SHP77 (cell line): ENCODE measurements around the gene CST3.
"Not testable (repeated sequence)": the region's sequence is repeated elsewhere in the genome, so short reads cannot be mapped to it uniquely, and the experiment has no call there.

Experiments
- DNase-seq, 2 experiments: peaks; one replicate each; lab custom pipeline; 2025; lab: John Stamatoyannopoulos, UW

The CST3 gene

DNA sequence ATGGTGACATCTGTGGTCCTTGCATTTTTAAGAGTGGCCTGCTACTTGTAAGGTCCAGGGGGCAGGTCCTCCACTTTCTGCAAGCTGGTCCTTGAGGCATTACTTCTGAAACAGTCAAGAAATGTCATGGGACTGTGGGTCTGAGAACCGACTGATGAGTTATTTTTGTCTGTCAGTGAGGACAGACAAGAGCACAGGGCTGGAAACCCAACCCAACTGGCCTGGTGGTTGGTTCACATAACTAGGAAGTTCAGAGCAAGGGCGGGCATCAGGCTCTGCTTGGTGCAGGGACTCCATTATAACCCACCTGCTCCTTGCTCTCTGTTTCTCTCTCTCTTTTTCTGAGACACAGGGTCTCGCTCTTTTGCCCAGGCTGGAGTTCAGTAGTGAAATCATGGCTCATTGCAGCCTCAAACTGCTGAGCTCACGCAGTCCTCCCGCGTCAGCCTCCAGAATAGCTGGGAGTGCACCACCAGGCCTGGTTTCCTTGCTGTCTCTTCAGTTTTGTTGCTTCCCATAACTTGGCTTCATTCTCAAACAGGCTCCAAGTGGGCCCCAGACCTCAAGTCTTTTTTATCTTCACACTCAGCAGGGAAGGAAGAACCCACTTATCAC, 9.2 kb downstream of the CST3 start:
- no peak for DNase-seq

DNA sequence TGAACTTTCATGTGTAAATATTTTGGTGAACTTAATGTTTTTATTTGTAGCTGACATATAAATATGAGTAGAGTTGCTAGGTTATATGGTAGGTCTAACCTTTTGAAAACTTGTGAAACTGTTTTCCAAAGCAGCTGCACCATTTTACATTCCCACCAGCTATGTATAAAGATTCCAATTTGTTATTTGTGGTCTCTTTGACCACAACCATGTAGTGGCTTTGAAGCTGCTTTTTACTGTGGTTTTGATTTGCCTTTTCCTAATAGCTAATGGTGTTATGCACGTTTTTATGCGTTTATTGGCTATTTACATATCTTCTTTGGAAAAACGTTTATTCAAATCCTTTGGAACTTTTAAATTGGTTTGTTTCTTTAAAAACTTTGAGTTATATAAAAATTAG, 10.3 kb downstream of the CST3 start:
- no peak for DNase-seq

DNA sequence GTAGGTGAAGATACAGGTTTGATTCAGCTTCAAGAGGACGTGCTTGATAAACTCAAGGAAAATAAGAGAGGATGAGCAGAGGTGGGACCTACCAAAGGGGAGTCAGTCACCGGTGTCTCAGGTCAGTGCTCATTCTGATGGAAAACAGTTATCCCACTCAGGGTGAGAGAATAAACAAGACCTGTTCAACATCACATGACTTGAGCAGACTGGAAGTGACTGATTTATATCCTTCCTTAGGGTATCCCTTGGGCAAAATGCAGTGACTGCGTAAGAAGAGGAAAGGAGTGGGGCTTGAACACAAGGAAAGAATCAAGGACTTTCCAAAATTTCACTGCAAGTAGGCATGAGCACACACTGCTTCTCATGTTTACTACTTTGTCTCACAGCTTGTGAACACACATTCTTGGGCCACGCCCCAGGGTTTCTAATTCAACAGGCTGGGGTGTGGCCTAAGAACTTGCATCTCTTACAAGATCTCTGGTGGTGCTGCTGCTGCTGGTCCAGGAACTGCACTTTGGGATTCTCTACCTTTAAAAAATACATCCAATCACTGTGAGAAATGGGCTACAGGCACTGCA, 11.6 kb downstream of the CST3 start:
- DNase-seq = no peak

DNA sequence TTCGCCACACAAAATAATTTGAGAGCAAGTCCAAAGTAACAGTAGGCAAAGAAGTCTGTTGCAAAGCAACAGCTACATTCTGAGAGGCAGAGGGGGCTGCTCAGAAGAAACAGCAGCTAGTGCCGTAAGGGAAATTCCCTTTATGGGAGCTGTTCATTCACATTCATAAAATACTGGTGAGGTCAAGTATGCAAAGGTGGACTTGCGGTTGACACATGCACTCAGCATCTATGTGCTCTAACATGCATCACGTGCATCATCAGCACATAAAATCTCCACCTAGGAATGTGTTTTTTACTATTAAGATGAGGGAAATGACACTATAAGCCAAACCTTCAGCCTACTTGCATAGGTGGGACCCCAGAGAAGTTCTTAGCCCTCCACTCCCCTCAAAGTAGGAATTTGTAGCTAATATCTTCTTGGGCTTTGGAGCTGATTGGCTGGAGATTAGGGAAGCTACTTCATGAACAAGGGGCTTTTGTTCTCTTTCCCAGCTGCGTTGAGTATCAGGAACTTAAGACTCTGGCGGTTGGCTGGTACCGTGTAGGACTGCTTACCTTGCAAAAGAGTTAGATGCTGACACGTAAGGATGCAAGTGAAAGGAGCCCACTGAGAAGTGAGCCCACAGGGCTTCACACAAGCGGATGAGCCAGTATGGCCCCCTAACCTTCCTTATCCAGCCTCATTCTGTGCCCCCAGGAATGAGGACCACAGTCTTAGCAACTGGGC, 12.4 kb downstream of the CST3 start:
- no peak for DNase-seq

DNA sequence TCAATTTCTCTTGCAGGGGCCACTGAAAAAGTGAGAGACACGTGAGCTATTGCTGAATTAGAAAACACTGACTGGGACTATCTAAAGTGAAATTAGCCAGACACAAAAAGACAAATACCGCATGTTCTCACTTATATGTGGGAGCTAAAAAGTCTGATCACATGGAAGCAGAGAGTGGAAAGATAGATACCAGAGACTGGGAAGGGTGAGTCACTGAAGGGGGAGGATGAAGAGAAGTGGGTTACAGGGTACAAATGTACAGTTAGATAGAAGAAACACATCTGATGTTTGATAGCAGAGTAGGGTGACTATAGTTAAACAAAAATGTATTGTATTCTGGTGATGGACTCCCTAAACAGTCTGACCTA, 13.4 kb downstream of the CST3 start:
- DNase-seq = no peak

DNA sequence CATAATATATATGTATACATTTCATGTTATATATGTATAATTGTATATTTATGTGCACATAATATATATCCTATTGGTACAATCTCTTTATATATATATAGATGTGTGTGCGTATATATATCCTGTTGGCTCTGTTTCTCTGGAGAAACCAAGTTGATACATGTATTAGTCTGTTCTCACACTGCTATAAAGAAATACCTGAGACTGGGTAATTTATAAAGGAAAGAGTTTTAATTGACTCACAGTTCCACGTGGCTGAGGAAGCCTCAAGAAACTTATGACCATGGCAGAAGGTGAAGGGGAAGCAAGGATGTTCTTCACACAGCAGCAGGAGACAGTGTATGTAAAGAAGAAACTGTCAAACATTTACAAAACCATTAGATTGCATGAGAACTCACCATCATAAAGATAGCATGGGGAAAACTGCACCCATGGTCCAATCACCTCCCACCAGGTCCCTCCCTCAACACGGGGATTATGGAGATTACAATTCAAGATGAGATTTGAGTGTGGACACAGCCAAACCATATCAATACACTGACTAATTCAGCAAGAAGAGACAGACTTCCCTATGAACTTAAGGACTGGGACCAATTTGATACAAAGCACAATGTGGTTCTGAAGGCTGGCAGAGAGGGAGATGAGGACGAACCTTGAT, 14.0 kb downstream of the CST3 start:
- no peak for DNase-seq

DNA sequence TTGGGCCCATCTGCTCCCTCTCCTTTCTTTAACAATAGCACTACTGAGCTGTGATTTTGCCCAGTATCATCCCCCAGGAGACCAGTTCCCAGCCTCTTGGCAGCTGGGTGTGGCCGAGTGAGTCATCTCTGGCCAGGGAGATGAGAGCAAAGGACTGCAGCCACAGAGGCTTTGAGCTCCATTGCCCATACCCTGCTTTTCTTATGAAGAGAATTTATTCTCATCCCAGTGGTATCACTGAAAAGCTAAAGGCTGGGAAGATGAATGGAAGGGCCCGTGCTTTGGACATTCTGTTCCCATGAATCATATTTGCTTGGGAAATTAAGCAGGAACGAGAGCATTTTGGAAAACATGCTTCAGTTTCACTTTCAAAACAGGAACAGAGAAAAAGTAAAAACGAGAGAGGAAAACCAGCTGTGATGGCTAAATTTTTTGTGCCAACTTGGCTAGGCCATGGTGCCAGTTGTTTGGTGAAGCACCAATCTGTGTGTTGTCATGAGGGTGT, 14.9 kb downstream of the CST3 start:
- peak; percentile 22 to 54 for DNase-seq

DNA sequence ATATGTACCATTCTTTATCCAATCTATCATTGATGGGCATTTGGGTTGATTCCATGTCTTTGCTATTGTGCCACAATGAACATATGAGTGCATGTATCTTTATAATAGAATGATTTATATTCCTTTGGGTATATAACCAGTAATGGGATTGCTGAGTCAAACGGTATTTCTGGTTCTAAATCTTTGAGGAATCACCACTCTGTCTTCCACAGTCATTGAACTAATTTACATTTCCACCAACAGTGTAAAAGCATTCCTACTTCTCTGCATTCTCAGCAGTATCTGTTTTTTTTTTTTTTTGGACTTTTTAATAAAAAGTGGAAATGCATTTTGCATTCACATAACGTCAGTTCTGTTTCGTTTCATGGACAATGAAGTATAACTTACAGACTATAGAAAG, 15.4 kb downstream of the CST3 start:
- DNase-seq = not testable (repeated sequence)

DNA sequence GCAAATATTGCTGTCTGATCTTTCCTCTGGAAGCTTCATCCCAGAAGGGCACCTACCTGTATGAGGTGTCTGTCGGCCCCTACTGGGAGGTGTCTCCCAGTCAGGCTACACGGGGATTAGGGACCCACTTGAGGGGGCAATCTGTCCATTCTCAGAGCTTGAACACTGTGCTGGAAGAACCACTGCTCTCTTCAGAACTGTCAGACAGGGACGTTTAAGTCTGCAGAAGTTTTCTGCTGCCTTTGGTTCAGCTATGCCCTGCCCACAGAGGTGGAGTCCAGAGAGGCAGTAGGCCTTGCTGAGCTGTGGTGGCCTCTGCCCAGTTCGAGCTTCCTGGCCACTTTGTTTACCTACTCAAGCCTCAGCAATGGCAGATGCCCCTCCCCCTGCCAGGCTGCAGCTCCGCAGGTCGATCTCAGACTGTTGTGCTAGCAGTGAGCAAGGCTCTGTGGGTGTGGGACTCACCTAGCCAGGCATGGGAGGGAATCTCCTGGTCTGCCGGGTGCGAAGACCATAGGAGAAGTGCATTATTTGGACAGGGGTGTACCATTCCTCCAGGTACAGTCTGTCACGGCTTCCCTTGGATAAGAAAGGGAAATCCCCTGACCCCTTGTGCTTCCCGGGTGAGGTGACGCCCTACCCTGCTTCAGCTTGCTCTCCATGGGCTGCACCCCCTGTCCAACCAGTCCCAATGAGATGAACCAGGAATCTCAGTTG, 16.9 kb downstream of the CST3 start:
- DNase-seq = not testable (repeated sequence)

DNA sequence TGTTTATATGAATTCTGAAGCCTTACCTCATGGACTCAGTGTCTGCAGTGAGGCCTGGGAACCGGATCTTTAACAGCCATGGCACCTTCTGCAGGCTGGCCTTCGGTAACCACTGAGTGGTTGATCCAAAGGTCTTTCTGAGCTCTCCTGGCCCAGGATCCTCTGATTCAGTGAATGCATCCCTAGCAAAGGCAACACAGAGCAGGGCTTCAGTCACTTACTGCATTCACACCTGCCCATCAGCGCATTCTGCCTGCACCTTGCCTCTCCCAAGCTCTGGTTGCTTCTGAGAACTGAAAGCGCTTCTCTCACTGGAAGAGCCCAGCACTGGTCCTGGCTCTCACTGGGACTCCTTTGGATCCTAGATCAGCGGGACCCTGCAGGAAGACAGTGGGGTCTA, 23.6 kb downstream of the CST3 start:
- DNase-seq = no peak

DNA sequence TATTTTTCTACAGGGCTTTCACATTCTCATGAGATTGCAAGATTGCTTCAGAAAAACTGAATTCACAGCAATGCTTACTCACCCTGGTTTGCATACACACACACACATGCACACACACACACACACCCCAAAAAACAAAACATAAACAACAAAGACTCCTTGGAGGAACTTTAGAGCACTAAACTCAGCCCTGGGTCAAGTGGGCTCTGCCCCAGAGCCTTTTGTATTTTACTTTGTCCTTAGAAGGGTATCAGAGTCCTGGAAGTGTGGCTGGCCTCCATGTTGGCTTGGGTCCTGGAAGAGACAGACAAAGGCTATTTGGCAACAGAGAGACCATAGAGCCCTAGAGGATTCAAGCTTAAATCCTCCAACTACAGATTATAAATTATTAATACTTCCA, 24.1 kb downstream of the CST3 start:
- DNase-seq = no peak

DNA sequence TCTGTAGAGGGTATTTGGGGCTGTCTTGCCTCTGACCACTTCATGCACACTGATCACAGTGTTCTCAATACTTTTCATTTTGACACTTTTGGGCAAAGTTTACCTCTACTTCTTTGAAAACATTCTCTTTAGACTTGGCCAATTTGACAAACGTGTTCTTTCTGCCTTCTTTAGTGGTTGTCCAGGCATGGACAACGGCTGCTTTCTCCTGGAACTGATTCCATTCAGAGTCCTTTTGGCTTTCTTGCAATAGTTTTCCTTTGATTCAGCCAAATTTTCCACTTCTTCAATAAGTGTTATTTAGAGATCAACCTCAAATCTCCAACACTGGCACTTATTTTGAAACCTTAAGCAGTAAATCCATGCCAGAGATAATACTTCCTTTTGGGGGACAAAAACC, 25.4 kb downstream of the CST3 start:
- DNase-seq = no peak

DNA sequence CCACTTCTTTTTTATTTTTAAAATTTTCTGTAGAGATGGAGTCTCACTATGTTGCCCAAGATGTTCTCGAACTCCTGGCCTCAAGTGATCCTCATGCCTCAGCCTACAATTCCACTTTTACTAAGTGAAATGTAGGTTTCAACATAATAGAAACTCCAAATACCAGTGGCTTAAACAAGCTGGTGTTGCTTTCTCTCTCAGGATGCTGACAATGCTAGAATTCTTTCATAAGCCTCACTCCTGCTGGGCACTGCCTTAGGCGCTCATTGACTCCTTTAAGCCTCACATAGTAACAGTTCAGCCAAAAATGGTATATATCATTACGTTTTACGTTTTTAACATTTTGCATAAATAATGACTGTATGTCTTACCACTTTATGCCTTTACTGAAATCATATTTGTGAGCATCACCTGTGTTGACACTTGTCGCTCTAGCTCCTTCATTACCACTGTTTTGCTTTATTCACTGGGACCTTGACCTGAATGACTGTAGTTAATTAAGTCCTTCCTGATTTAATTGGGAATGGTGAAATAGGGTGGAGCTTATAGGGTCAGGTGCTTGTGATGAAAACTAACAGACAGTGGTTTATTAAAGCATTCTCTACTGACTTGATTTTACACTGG, 28.2 kb downstream of the CST3 start:
- DNase-seq = no peak

DNA sequence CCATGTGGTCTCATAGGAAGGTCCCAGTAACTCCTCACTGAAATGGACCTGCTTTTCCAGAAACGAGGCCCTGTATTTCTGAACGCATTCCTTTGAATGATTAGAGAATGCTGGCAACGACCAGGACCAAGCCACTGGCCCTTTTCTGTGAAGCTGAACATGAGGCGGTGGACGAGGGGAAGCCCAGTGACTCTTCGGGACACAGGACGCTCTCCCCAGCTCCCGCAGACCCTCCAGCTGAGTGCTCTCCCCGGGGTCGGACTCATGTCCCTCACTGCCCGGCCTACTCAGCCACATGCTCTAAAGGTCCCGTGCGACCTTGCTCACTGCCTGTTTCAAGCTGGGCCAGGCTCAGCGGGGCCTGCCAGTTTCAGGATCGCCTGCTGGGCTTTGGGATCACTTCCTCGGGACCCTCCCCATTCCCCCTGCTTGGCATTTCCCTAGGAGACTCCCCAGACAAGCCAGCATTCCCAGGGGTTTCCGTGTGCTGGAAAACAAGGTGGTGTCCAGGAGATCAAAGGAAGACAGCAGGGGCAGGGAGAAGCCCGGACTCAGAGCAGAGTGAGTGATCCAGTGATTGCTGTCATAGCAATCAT, 29.4 kb downstream of the CST3 start:
- no peak for DNase-seq

DNA sequence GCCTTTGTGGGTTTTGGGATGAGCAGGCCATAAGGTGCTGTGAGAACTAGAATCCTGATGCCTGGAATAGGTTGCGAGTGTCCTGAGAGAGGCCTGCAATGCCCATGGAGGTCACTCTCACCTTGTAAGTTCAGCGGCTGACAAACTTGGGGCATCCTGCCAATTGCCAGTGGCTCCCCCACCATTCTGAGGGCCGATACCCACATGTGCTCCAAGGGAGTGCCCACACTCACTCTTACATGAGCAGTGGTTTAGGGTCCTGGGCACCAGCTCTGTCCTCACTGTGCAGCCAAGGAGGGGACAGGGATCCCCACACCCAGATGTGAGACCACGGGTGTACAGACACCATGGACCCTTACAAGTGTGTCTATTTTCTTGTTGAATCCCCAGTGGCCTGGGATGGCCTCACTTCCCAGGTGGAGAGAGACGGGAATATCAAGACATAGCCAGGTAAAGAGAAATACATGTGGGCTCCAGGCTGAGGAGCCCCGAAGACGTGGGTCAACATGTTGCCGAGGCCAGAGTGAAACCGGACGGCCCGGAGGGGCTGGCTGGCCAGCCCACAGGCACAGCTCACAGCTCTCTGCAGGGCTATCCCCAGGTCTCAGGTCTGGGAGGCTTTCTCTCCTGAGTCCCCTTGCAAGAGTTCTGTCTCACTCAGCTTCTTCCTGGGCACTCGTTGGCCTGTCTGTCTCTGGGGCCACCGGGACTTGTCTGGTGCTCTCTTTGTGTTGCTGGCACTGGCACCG, 30.1 kb downstream of the CST3 start:
- no peak for DNase-seq

DNA sequence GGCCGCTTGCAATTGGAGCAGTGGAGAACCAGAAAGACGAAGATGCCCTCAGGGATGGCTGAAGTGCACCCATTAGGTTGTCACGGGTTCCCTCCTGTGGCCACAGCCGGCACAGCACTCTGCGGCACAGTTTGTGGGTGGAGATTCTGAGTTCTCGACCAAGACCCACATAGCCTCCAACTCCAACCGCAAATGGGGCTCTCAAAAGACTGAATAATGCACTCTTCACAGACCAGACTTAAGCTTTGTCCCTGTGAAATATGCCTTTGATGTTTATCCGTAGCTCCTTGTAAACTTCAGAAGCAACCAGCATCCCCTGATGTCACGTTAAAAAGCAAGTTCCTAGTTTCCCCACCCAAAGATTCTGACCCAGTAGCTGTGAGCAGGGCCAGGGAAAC, 31.1 kb downstream of the CST3 start:
- DNase-seq = peak; percentile 73

DNA sequence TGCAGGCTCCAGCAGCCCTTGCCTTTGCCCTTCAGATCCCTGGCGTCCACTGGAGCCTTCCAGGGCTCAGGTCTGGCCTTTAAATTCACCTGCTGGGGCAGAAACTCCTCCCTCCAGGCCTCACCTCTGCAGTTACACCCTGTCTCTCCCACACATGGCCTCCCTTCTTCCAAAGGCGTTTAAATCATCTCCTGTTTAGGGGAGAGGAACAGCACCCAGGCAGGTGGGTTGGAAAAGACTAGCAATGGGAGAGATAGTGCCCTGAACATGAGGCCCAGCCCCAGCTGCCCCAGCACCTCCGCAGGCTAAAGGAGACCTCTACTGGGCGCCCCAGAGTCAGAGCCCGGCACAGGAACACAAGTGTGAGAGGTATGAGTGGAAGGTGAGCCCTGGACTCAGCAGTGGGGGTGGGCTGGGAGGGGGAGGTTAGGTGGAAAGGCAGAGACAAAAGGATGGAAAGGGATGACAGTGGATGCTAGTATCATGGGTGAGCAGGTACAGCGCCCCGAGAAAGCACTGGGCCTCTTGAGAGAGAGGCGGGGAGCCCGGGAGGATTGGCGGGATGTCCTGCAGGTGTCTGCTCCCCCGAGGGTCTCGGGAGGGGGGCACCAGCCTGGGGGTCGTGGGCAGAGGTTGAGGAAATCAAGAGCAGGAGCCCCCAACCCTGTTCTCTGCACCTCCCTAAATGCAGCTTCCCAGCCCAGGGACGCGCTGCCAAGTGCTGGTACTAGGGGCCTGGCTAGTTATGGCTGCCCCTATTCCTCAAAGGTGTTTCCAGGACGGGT, 31.7 kb downstream of the CST3 start, which contains the start of gene CST9:
CST9 (minus strand) TSS at position 51 of the 785 bp plus-strand sequence. CDS start 53 bp downstream, outside the sequence.
- no peak for DNase-seq

DNA sequence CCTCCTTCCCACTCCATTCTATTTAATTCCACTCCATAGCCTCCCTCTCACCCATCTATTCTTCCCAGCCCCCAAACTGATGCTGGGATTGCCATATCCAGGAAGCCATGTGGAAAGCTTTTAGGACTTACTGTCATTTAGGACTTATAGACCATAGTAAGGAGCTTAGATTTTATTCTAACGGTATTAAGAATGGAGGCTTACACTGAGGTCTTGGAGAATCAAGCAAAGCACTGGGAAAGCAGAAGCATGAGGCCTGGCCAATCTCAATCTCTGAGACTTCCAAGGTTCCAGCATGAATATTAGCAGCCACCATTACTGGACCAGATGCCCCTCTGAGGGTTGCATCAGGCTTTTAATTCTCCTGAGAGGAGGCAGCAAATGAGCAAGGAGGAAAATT, 33.4 kb downstream of the CST3 start:
- no peak for DNase-seq

DNA sequence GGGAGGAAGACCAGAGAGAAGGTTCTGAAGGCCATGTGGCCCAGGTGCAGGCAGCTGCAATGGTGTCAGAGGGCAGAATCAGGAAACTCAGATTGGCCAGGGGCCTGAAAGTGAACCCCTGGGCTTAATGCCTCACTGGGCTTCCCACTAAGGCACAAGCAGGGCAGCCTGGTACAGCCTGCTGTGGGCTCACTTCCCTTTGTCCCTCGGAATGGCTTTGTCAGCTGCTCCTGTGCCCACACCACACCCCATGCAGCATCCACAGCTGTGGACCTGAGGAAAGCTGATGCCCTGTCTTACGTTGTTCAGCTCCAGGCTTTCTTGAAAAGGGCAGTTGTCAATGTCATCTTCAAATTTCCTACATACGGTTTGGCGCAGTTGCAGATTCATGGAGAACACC, 34.4 kb downstream of the CST3 start:
- no peak for DNase-seq

DNA sequence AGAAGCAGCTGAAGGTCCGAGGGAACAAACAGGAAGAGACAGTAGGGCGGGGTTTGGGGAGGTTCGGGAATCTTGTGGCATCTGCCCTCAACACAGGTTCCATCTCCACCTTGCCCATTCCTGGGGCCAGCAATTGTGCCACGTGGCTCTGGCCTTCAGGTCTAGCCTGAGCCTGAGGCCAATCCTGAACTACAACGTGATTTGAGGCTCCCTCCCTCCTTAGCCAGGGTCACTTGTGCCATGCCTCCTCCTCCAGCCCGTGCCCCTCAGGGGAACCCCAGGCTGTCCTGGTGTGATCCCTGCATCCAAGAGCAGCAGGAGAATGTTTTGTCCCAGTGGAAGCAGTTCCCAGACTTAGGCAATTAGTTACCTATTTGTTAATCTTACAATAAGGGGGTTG, 35.1 kb downstream of the CST3 start:
- DNase-seq = no peak
